ENCODE data around the gene ALOX5AP.

ALOX5AP gene

DNA sequence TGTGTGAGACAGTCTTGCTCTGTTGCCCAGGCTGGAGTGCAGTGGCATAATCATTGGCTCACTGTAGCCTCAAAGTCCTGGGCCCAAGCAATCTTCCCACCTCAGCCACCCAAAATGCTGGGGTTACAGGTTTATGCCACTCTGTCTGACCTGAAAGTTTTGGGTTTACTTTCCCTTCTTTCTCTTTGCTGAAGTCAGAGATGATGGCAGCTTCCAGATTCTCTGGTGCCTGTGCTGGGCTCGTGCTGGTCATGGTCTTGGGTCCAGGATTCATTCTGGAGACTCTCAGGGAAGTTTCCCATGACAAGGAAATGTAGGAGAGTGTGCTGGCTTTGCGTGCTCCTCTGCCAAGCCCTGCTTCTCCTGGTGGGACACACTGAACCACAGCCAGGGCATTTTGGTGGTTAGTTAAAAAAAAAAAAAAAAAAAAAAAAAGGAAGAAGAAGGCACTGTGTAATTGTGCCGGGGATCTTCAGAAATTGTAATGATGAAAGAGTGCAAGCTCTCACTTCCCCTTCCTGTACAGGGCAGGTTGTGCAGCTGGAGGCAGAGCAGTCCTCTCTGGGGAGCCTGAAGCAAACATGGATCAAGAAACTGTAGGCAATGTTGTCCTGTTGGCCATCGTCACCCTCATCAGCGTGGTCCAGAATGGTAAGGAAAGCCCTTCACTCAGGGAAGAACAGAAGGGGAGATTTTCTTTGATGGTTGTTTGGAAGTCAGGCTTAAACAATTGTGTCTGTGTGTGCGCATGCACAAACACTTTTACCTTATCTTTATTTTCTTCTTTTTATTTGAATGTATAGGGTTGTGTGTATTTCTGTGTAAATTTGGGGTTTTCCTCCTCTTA is at the start of gene ALOX5AP:
Gene ALOX5AP (plus strand): TSS at position 519 of the 847 bp plus-strand sequence. CDS start 63 bp downstream, at position 582.
- no peak for DNase-seq

DNA sequence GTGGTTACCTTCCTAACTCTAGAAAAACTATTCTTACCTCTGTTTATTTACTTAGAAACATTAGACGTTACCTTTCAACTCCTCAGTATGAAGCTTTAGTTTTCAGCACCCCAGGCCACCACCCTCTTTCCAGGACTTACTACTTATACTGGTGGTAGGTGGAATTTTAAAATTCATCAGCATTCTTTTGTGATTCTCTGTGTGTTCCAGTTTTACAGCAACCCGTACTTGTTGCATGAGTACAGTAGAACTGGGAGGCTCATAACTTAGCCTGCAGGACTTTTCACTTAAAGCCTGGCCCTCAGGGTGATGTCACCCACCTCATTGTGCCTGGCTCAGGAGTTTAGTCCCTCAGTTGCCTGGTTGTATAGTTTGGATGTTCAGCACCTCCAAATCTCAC is 49.4 kb upstream of the ALOX5AP start:
- DNase-seq, result no peak

DNA sequence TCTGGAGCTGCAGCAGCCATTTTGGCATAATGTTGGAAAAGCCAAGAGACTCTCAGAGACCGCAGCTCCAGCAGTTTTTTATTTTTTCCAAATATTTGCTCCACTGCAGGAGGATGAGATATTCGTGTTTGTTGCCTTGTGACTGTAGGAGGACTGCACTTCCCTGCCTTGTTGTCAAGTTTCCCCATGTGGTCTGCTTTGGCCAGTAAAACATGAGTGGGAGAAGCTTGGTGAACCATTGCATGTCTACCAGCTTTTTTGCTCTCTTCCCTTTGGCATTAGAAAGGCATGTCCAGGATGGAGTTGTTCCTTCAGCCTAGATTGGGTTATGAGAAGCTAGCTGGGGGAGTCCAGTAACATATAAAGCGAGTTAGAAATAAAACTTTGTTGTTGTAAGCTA is 47.7 kb upstream of the ALOX5AP start:
- DNase-seq, result no peak

DNA sequence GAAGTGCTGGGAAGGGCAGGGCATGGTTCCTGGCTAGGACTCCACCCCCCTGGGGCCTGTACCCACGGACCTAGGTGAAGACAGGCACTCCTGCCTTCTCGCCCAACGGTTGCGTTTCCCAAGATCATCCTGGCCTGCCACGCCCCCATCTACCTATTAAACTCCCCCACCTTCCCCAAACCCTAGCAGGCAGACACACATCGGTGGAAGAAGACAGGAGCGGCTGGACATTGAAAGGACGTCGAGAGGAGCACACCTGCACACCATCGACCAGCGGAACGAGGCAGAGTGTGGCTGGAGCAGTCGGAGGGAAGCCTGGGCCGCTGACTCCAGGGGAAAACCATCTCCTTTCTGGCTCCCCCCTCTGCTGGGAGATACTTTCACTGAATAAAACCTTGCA is 45.6 kb upstream of the ALOX5AP start:
- no peak for DNase-seq

DNA sequence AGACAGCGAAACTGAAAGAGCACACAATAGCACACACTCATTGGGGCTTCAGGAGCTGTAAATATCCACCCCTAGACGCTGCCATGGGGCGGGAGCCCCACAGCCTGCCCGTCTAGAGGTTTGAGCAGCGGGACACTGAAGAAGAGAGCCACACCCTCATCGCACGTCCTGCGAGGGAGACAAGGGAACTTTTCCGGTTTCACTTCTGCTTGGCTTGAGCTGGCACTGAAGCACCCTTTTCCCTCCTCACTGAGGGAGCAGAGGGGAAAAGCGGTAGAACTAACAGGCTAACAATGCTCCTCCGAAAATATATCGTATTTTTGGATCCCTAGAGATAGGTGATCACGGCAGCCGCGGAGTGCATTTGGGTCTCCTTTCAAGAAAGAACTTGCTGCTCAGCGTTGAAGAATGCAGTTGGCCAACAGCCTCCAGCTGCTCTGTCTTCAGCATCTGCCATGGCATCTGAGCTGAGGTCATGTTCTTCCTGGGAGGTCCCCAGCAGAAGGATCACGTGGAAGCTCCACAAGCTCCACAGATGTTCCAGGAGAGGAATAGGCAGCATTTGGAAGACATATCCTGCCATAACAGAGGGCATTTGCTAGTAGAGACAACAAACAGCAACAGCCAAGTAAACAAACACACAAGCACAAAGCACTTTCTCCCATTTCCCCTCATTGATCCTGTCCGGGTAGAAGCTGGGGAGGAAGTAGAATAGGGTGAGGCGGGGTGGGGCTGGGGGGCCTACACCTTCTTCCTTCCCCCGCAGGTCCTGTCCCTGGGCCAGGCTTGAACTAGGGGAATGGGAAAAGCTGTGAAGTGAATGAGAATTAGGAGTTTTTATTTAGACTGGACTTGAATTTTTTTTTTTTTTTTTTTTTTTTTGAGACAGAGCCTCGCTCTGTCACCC is 44.8 kb upstream of the ALOX5AP start:
- no peak for DNase-seq

DNA sequence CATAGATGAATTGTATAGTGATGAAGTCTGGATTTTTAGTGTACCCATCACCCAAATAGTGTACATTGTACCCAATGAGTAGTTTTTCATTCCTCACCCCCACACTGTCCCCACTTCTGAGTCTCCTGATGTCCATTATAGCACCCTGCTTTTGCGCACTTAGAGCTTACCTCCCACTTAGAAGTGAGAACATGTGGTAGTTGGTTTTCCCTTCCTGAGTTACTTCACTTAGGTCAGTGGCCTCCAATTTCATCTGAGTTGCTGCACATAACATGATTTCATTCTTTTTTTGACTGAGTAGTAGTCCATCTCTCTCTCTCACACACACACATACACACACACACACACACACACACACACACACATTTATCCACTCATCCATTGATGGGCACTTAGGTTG is 43.2 kb upstream of the ALOX5AP start:
- DNase-seq, result no peak

DNA sequence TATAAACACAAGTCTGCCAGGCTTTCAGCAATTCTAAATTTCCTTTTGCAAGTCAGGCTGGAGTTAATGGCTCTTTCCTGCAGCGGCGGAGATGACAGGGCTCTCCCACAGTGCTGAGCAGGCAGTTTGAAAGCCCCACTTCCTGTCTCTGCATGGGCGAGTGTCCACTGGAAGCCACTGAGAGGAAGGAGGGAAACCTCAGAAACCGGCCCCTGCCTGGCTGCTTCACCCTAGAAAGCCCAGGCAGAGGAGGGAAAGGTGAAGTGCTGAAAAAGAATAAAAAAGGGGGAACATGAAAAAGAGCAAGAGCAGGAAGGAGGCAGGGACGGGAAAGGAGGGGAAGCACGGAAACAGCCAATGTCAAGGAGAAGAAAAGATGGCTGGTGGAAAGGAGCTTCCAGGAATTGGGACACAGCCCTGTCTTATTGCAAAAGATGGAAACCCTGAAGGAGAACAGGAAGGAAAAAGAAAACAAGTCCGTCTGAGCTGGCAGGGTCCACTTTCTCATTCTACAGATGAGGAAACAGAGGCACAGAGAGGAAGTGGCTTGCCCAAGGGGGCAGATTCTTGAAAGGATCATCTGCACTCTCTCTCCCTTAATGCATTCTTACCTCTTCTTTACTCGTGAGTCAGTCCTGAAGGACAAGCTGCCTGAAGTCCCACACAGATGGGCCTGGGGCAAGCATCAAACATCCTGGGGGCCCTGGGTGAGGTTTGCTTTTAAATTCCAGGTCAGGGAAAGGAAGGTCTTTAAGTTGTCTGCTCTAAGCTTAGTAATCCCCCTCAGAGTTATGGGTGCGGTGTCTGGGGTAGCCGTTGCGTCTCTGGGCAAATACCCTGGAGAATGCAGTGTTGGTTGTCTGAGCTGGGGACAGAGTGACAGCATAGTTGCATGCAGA is 38.8 kb upstream of the ALOX5AP start:
- DNase-seq, result no peak

DNA sequence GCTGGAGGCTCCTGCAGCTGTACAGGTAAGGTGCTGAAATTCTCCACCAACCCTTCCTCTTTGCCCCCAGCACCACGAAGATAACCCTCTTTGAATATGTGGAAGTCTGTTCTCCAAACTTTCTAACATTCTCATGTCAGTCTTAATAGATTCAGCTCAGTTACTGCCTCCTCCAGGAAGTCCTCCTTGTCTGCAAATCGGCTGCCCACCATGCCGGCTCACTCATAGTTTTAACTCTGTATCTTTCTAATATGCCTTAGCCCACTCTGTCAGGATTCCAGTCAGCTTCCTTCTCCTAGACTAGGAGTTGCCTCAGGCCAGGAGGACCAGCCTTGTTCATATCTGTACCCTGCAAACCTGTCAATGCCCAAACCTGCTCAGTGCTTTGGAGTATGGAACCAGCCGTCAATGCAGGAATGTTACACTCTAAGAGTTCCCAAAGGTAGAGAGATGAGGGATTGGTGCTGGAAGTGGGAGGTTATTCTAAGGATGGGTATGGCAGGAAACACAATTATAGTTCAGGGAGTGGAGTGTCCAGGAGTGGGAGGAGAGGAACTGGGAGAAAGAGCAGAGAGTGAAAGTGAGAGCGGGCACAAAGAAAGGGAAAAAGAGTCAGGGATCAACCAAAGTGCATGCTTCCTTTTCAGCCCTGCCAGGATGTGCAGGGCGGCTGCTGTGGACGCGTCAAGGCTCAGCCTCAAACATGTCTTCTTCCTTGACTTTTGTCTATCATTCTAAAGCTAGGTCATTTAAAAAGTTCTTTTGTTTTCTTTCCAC is 38.0 kb upstream of the ALOX5AP start:
- no peak for DNase-seq

DNA sequence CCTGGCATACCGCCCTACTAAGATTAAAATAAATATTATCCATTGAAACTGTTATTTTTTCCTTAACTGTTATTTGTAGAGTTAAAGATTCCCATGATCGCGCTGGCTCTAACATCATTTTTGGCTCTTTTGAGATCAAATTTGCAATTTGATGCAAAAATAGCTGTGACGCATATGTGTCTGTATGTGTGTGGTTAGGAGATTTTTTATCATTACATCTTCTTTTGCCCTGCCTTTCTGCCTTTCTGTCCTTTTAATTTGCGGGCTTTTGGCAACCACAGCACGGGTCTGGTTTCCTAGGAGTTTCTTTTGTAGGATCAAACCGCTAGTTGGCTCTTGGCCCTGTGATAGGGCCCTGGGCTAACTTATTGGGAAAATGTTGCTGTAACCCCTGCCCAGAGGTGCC is 37.3 kb upstream of the ALOX5AP start:
- DNase-seq, result no peak

DNA sequence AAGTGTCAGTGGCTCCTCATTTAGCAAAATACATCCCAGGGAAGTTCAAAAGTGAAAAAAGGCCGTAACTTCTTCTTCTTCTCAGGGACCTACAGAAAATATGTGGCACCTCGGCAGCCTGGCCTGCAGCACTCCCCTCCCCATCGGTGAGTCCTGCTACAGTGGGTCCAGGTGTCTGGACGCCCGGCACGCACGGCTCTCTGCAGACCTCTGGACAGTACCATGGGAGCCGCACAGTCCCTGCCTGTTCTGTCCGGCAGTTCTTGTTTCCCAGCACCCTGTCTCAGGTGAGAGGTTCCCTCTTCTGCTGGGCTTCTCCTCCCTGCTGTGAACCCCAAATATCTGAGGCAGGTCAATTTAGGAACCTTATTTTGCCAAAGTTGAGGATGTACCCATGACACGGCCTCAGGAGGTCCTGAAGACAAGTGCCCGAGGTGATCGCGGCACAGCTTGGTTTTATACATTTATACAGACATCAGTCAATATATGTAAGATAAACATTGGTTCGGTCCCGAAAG is 36.8 kb upstream of the ALOX5AP start:
- no peak for DNase-seq

DNA sequence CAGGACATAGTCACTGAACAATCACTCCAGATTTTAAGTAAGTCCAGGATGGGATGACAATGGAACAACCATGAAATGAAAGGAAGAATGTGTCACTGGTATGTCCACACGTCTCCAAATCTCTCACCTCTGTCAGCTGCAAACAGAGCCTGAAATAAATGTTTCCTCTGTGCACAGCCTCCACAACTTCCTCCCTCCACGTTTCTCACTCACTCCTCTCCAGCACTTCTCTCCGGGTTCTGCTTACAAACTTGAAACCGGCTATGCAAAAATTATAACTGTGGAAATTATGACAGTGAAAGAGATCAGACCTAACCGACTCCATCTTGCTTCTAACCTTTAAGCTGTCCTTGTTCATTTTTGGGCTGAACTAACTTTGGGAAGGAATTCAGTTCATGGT is 35.0 kb upstream of the ALOX5AP start:
- no peak for DNase-seq

DNA sequence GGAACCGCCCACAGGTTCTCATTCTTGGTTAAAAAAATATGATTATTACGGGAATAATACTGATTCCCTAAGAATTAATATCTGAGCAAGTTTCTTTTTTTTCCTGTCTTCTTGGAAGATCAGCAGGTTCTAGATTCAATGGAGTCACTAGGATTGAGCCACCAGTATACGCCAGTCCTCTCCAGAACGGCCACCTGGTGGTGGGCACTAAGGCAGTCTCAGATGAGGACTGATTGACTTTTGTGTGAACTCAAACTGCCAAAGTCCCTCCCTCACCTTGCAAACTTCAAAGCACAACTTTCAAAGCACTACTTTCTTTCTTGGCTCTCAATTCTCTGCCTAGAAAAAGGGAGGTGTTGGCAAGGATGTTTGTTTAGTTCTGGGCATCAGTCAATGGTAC is 33.3 kb upstream of the ALOX5AP start:
- DNase-seq, result no peak

DNA sequence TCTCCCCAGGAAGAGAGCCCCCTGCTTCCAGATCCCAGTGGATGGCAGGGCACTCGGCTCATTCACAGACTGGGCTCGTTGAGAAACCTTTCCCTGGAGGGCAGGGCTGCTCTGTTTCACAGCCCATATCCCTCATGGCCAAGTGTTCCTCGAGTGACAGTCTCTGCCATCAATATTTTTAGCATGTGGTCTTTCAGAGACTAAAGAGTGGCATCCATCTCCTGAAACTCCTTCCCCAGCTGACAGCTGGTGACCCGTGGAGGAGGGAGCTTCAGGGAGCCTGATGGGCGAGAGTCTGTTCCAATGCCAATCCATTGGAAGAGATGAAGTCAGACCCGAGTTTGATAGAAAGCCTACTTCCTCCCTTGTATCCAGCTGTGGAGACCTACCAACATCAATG is 30.7 kb upstream of the ALOX5AP start:
- DNase-seq, result no peak

DNA sequence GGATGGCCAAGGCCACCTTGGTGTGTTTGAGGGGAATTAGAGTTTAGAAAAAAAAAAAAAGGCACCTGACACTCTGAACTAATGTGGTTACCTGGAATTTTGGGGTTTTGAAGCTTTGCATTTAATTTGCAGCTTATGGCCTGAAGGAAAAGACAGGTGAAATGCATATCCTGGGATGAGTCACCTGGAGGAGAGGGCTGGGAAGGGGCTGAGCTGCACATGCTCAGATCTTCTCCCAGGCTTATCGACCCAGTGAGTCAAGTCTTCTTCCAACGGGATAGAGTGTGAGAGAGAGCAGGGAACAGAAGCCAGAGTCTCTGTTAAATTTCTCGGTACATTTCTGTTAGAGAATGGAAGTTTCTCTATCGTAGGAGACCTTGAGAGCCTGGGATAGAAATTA is 29.7 kb upstream of the ALOX5AP start:
- no peak for DNase-seq

DNA sequence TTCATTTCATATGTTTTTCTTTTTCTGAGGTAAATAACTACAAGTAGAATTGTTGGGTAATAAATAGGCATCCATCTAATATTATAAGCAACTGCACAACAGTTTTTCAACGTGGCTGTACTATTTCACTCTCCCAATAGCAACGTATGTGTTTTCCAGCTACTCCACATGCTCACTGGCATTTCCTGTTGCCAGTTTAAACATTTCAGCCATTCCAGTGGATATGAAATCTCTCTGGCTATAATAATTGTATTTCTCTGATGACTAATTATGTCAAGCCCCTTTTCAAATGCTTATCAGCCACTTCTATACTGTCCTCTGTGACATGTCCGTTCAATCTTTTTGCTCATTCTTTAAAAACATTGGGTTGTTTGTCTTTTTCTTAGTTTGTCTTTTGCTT is 26.8 kb upstream of the ALOX5AP start:
- DNase-seq, result no peak

DNA sequence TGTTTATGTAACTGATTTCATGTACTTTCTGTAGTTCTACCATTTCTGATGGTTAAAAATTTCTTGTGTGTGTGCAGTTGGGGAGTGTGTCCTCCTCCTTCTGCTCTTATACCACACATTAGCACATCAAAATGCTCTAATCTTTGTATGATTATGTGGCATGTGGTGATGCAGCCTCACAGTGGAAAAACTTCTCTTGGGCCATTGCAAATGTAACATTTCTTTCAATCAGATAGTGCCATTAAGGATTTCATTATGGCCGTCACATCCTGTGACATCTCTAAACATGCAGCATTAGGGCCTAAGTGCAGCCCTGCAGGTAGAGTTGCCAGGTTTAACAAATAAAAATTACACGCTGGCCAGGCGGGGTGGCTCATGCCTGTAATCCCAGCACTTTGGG is 24.9 kb upstream of the ALOX5AP start:
- DNase-seq, result no peak

DNA sequence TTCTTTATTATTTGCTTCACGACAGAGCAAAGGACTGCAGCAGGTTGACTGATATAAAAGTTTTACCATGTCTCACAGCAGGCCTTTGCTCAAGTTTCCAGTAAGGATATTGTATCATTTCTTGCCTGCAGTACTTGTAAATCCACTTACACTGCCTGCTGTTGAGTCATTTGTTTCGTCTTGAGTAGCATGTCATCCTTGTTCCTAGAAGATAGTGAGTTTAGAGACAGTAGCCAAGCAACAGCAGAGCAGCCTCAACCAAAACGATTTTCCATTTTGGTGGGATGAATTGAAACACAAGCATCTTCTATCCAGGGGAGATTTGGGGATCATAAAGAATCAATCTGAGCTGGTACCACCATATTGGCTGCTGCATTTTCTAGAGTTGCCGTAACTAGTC is 24.0 kb upstream of the ALOX5AP start:
- no peak for DNase-seq

DNA sequence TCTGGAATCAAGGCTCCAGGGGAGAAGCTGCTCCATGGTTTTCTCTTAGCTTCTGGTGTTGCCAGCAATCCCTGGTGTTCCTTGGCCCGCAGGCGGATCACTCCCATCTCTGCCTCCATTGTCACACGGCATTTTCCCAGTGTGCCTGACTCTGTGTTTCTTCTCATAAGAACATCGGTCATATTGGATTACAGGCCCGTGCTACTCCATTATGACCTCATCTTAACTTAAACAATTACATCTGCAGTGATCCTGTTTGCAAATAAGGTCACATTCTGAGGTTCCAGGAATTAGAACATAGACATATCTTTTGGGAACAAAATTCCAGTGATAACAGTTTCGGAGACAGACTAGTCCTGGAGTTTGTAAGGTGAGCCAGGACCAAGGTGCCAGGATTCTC is 23.5 kb upstream of the ALOX5AP start:
- DNase-seq, result no peak

DNA sequence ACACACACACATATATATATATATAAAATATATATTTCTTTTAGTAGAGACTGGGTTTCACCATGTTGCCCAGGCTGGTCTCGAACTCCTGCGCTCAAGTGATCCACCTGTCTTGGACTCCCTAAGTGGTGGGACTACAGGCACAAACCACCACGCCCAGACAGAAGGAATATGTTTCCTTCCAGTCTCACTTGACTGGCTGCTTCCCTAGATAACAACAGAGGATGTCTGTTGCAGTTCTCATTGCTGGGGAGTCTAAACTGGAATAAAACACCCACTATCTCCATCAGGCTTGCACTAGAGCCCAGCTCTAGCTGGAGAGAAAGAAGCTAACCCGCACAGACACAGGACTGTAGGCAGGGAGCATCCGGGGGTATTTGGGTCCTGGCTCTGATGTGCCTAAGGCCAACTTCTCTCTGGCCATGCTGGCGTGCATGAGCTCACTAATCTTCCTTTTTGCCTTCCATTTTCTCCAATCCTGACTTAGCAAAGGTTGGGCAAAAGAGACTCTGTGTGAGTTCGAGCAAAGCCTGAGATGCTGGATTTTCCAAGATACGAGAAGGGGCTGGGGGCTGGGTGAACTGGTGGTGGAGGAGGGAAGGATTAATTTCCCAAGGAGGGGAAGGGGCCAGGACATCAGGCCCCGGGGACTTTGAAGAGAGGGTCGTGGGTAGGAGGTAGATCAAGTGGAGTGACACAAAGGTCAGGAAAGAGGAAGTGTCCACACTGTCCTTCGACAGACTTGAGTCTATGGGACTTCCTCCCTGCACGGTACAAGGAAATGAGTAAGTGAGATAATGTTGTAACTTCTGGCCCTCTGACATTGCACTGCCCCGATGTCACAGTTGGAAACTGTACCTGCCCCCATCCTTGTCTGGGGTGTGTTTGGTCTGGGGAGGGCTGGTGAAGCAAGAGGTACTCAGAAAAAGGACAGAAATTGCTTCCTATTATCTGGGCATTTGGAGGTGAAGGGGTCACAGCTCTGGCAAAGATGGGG is 22.5 kb upstream of the ALOX5AP start:
- no peak for DNase-seq

DNA sequence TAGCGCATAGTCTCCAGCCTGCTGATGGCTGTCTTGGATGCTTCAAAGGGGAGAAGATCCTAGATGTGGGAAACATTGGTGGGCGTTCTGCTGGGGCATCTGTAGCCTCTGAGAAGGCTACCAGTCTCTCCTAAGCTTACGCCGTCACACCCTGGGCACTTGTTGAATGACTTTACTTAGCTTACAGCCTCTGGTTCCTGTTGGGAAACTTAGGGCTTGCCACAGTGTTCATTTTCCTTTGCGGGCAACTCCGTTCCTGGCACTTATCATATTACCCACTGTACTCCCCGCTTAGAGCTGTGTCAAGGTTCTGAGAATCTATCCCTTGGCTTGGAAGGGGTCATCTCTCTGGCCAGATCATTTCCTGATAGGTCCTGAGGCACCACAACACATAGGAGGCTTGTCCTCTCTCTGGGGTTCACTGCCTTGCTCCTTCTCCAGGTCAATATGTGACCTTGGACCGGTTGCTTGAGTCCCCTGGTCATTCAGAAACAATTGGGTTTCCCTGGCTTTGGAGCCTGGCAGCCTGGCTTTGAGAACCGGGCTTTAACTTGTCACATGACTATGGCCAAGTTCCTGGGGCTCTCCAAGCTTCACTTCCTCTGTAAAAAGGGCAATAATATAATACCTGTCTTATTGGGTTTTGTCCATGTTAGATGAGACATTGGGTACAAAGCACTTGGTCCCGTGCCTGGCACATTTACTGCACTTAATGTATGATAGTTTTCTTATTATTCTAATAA is 20.5 kb upstream of the ALOX5AP start:
- no peak for DNase-seq
